GM21529 (cell line): ENCODE measurements around the gene CCND1.

ENCODE experiments used
- ATAC-seq: cut with Tn5 transposase; IDR thresholded peaks from one replicate; pipeline ENCODE4 v1.9.1; 2021; ENCODE audit not compliant: unreplicated experiment

Gene CCND1

DNA sequence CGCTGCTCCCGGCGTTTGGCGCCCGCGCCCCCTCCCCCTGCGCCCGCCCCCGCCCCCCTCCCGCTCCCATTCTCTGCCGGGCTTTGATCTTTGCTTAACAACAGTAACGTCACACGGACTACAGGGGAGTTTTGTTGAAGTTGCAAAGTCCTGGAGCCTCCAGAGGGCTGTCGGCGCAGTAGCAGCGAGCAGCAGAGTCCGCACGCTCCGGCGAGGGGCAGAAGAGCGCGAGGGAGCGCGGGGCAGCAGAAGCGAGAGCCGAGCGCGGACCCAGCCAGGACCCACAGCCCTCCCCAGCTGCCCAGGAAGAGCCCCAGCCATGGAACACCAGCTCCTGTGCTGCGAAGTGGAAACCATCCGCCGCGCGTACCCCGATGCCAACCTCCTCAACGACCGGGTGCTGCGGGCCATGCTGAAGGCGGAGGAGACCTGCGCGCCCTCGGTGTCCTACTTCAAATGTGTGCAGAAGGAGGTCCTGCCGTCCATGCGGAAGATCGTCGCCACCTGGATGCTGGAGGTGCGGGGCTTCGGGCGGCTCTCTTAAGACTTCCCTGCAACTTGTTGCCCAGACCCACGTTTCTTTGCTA, at the start of gene CCND1:
Gene CCND1 (plus strand): TSS at position 162 of the 587 bp plus-strand sequence. CDS start 158 bp downstream, at position 320.
- no peak for ATAC-seq

DNA sequence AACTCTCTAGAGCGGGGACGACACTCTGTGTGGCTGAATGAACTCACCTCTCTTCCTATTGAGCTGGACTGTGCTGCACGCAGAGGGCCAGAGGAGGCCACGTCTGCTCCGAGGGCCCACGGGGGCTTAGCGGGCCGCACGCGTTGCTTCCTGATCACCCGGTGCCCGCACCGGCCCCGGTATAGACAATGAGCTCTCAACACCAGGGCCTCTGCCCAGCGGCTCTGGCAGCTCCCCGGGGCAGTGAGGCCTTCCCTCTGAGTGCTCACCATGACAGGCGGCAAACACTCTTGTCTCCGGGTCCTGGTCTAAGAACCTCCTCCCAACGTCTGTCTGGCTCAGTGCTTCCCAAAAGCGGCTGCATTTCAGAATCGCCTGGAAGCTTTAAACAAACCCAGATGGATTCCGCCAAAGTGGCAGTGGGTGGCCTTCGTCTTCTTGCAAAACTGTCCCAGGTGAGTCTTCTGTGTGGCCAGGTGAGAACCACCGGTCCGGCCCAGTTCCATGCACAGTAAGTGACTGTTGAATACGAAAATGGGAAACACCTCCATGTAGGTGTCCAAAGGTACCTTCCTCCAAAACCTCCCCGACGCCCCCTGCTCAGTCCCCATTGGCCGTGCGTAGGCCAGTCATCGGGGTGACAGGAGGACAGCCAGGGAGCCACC, 47.8 kb upstream of the CCND1 start:
- ATAC-seq, result no peak

DNA sequence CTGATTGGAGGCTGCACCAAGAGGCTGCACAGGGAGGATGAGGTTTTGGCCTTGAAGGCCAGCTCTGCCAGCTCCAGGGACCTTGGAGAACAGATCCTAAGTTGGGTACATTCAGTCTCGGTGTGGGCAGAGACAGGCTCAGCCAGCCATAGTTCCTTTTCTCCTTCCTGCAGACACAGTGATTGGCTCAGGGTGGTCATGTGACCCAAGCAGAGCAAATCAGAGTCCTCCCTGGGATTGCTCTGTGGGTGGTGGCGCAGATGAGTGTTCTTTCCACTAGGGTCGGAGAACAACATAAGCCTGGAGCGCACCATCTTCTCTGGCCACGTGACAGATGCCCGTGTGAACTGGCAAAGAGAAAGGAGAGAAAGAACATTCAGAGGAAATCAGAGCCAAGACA, 47.1 kb upstream of the CCND1 start:
- ATAC-seq, result no peak

DNA sequence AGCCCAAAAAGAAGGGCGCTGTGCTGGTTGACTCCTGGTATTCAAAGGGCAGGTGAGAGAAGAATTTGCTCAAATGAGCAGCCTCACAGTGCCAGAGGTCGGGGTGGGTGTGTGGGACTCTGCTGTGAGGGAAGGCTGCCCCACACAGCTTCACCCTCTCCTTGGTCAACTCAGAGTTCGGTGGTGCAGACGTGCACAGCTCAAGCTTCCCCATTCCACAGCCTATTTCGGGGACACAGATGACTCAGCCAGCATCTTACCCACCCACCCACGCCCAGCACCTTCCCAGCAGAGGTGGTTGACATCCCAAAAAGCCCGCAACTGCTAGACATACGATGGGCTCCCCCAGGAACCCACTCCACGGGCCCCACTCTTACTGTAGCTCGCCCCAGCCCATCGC, 46.5 kb upstream of the CCND1 start:
- ATAC-seq, result no peak

DNA sequence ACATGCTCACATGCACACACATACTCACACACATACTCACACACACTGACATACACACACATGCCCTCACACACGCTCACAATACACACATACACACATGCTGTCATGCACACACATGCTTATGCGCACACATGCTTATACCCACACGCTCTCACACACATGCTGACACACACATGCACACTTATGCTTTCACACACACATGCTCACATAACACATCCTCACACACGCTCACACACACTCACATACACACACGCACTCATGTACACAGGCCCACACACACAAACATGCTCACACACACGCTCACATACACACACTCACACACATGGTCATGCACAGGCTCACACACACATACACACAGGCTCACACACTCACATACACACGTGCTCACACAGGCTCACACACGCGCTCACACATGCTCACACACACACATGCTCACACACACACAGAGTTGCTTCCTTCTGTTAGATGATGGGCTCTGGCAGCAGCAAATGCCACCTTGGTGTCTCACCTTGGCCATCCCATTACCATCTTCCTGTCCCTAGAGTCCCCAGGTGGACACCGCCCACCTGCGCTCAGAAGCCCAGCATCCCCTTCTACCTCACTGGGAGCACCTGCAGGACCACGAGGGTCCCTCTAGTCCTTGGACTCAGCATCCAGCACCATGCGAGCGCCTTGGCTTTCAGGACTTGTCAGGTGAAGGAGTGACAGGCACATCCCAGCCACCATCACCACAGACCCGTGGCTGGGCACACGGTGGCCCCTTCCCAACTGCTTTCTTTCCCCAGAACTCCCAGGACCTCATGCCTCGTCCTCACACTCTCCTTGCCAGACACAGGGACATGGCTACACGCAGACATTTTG, 44.9 kb upstream of the CCND1 start:
- no peak for ATAC-seq

DNA sequence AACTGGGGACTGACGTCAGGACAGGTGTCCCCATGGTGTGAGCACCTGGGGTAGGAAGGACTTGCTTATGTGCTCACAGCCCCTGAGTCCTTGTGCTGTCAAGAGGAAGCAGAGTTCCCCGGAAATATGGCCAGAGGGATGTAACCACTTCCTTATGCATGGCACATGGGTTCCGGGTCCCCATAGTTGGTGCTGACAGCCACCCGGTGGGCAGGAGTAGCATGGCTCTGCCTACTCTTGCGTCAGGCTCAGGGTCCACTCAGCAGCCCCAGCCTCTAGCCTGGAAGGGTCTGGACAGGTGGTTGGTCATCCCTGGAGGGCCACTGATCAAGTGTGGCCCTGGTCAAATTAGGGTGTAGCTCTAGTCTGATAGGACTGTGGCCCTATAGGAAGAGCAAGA, 42.8 kb upstream of the CCND1 start:
- ATAC-seq, result no peak

DNA sequence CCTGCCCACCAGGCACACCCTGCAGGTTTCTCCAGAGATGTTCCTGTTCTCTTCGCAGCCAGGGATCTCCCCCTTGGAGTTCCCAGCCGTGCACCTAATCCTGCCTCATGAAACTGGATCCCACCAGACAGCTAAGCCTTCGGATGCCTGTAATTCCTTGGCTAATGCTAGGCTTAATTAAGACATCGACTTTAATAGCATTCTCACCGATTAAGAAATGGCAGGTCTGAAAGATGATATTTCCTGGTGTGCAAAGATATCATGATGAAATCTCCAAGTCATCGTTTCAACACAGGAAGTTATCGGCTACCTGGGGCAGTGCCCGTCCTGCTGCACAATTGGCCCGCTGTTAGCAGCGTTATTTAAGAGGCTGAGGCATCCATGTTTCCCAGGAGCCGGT, 41.5 kb upstream of the CCND1 start:
- no peak for ATAC-seq

DNA sequence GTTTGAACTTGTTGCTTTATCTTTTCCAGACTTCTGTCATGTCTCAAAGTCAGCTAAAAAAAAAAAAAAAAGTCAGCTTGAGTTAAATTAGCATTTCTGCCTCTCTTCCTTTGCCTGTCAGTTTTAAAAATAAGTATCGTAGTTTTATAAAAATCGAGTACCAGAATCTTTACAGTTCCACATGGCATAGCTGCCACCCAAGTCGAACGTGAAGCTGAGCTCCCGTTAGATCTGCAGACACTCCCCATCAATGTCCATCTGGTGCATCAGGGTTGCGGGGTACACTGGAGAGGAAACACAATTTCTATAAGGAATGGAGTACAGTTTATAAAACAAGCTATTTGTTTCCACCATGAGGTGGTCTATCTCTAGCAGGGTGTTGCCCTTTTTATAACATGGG, 41.0 kb upstream of the CCND1 start:
- no peak for ATAC-seq

DNA sequence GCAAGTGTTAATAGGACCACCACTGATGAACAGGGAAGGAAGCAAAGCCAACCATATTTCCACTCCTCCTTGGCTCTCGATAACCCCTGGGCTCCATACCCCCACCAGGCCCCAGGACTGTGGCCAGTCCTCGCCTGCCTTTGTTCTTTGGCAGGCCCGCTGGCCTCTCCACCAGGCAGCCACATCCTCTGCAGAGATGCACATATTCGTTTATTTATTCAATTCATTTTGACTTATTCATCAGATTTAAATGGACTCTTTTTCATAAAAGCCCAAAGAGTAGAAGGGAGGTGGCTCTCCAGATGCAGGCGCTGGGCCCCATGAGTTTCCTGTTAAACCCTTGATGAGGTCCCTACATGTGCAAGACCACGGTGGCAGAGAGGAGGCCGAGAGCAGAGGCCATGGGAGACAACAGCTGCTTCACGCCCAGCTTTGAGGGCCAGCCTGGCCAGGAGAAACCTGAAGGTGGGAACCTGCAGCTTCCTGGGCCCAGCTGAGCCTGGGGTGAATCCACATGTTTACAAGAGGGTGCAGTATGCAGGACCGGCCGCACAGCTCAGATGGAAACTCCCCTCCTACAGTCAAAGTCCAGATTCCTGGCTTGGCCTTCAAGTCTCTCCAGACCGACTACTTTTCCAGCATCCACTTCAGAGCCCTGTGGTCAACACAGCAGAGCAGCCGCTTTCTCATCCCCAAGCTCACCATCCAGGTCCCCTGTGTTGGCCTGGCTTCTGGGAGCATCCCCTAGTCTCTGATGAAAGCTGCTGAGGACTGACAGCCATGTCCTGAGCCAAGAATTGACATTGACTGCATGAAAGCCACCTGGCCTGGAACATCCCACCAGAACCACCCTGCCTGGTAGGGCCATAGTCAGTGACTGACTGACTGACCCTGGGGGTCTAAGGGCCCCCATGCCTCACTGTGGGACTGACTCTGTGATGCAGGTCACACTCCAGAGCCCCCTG, 39.7 kb upstream of the CCND1 start:
- ATAC-seq, result no peak

DNA sequence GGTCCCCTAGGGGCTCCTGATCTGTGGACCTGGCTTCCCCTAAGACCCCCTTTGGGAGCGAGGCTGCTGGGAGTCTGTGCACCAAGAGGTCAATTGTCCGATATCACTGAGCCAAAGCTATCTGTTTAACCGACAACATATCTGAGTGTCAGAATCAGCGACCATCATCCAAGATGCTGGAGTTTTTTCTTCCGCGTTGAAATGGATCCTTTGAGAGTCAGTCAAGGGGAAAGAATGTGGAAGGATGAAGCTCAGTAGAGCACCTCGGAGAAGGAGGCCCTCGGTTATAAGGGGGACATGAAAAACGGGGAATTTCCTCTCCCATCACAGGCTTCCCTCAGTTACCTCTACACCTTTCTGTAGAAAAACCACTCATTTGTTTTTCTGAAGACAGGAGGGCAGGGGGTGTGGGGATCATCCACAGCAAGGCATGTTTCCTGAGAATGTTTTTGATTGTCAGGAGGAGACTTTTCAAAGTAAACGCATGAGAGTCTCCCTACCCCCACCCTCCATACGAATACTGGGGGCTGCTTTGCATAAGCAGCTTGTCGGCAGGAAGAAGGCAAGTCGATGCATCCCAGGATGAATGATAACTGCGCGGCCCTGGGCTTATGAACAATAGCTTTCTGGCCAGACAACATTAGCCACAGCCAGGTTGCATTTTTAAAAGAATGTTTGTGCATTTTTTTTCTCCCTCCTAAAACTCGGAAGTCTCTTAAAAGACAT, 37.7 kb upstream of the CCND1 start:
- no peak for ATAC-seq

DNA sequence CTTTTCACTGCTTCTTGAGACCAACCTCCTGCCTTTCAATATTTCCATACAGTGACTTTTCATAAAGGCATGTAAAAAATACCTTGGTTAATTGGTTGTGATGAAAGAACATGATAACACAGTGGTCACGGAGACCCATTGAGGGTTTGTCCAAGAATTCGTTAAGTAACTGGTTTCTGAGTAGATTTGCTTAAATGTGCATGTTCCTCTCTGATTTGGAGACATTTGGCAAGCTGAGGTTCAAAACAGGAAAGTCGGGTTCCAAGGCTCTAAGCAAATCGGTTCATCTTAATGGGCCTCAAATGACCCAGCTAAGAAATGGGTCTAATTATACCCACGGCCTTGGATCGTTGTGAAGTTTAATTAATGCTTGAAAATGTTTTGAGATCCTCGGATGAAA, 36.9 kb upstream of the CCND1 start:
- no peak for ATAC-seq

DNA sequence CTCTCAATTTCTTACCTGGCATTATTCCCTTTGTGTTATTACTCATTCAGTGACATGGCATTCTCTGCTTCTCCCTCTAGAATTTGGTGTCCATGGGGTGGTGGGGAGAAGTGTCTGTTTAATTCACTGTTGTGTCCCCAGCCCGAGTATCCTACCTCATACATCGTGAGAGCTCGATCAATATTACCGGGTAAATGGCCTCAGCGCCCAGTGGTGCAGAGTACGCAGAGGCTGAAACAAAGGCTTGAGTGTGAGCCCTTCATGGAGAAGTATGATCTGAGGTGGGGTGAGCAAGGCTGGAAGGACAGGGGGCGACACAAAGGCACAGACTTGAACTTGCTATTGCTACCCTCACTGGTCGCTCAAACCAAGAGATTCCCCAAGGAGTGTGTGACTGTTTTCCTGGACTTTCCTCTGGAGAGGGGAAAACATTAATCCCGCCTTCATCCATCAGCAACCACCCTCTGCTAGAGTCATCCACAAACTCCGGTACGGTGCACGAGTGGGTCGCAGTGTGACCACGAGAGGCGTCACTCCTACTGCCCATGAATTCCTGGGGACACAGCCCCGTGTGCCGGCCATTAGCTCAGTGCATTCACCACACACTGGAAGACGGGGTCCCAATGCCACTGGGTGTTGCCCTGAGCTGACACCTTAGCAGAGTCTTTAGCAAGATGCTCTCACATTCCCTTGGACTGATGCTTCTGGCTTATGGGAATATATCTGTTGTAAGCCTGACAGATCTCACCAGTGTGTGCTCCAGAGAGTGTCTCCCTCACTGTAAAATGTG, 35.0 kb upstream of the CCND1 start:
- ATAC-seq, result no peak

DNA sequence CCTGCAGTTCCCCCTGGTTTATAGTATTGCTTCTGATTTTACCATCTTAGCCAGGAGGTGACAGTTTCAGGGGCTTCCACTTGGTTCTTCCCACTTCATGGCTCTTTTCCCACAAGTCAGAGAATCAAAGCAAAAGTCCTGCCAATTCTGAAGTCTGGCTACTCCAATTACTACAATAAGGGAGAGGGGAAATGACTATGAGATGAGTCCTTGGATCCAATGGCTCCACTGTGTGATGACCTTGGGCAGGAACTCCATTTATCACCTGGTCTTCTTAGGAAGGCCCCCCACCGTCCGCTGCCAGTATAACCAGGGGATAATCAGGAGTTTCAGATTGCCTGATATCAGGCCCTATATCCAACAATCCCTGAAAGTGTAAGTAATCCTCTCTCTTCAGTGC, 31.6 kb upstream of the CCND1 start:
- ATAC-seq, result no peak

DNA sequence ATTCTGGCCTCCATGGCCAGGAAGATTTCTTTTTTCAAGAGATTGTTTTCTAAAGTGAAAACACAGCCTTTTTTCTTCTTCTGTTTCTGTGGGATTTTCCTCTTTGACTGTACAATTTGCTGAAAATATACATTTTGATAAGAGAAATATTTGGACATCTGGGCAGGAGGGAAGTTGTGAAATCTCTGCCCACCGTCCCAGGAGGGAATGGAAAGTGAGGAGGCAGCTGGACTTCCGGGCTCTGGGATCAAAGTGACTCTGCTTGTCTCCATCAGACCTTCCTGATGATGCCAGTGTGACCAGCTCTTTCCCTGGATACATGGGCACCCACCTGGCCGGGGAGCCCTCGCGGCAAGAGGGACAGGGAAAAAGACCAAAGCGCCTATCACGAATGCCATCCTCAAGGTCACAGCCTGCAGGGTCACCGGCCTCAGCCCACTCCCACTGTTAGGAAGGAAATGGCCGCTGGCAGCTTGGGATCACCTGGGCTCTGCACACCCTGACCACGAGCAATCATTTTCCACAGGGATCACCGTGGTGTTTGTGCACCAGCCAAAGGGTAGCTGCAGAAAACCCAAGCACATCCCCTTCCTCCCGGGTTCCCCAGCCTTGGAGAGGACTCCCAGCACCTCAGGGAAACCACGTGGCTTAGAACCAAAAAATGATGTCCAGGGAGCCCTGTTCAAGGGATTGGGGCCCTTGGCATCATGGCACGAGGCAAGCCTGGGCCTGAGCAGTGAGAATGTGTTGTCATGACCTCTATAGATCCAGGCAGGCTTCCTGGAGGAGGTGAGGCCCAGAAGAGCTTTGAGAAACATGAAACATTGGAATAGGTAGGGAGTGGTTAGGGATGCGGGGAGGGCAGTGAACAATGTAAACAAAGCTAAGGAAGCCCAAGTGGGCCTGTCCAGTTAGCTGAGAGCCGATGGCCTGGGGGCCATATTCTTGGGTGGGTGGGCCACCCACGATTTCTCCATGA, 29.1 kb upstream of the CCND1 start:
- ATAC-seq, result no peak

DNA sequence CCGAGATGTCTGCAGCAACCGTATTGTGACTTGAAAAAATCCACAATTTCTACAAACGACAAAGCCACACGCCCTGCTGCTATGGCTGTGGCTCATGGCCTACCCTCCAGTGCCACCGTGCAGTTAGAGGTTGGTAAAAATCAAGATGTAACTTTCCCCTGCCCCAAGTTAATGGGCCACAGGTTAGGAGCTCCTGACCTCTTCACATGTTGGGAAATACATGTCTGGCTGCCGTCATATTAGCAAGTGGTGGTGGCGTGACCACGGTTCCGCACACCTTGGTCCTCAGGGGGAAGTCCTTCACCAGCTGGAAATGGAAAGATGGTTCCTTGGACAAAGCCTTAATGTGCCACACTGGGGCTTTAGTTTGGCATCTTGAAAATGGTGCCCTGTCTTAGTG, 27.4 kb upstream of the CCND1 start:
- ATAC-seq, result no peak

DNA sequence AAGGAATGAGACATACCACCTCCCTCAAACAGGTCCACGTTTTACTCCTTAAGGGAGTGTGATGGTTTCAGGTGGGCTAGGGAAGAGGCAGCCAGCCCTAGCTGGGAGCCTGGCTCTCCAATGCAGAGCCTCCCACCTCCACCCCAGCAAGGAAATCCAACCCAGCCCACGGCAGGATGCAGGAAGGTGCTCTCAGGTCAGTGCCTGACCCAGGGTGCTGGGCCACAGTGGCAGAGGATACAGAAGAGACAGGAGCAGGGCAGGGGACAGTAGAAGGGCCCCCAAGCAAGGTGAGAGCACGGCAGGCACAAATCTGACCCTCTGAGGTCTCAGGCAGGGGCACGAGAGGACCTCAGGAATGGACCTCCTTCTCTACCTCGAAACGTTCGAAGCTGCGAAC, 26.9 kb upstream of the CCND1 start:
- no peak for ATAC-seq

DNA sequence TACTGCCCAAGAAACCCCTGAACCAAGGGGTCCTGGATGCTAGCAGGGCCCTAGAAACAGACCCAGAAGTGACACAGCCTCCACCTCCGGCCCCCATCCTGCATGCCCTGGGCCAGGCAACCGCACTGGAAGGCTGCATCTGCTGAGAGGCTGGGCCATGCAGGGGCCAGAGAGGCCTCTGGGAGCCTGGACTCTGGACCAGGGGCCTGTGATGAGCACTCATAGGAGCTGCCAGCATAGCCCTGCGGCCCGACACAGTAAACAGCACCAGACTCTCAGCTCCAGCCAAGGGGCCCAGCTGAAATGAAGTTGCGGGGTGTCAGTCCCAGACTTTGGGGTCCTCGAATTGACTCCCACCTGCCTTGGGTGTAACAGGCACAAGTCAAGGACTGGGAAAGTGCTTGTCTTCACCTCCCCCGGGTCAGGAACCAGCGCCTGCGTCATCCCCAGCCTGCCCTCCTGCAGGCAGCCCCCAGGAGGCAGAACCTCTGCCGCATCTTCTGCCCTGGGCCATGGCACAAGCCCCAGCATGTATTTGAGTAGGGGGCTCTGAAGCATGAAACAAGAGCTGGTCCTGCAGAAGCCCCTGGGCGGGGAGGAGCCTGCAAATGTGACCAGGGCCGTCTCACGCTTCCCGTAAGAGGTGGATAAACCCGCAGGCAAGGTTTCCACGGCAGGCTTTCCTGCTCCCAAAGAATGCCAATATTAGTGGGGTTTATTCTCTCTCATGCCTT, 25.2 kb upstream of the CCND1 start:
- no peak for ATAC-seq

DNA sequence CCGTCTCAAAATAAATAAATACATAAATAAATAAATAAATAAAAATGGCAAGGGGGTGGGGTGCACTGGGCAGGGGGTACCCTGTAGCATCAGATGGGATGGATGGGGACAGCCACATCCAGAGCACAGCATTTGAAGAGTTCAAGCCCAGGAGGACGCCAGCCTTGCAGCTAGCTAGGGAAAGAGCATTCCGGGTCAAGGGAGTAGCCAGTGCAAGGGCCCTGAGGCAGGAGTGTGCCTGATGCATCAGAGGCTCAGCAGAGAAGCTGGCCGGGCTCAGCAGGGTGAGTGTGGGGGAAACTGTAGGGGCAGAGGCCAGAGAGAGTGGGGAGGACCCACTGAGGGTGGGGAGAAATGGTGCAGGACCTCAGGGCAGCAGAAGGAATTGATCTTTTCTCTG, 23.7 kb upstream of the CCND1 start:
- no peak for ATAC-seq
